D721Med (cell line): ENCODE measurements around the gene ZCCHC4.

Experiments used
- DNase-seq: peaks from one replicate; pipeline ENCODE4 v3.0.0; 2011; ENCODE audit warnings: low spot score; ENCODE audit not compliant: insufficient read length
- FAIRE-seq: peaks from 2 replicates; lab custom pipeline; 2011; peaks lifted over from hg19 to GRCh38; lab: Jason Lieb, UNC
- TF ChIP-seq, protein P1 (sequence below): IDR thresholded peaks from 2 replicates; pipeline ENCODE4 v1.5.1; 2012; ENCODE audit warnings: mild to moderate bottlenecking, control low read depth; ENCODE audit not compliant: insufficient read depth; ENCODE audit errors: missing control alignments

Gene ZCCHC4

DNA sequence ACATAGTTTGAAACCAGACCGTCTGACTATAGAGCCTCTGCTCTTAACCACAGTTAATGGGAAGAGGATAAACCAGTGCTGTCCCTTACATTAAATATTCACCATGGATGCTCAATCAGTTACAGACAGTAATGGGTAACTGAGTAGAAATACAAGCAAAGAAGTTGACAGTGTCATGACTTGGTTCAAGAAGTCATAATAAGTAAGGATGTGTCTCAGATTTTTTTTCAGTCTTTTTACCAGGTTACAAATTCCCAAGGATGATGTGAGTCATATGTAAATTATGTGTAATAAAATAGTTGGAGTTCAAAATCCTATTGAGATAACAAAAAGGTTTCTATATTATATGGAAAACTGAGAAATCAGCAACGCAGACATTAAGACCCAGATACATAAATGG is 31.1 kb downstream of the ZCCHC4 start:
- DNase-seq (no peak), FAIRE-seq (no peak)
- TF ChIP-seq, protein P1, sequence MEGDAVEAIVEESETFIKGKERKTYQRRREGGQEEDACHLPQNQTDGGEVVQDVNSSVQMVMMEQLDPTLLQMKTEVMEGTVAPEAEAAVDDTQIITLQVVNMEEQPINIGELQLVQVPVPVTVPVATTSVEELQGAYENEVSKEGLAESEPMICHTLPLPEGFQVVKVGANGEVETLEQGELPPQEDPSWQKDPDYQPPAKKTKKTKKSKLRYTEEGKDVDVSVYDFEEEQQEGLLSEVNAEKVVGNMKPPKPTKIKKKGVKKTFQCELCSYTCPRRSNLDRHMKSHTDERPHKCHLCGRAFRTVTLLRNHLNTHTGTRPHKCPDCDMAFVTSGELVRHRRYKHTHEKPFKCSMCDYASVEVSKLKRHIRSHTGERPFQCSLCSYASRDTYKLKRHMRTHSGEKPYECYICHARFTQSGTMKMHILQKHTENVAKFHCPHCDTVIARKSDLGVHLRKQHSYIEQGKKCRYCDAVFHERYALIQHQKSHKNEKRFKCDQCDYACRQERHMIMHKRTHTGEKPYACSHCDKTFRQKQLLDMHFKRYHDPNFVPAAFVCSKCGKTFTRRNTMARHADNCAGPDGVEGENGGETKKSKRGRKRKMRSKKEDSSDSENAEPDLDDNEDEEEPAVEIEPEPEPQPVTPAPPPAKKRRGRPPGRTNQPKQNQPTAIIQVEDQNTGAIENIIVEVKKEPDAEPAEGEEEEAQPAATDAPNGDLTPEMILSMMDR = no peak

DNA sequence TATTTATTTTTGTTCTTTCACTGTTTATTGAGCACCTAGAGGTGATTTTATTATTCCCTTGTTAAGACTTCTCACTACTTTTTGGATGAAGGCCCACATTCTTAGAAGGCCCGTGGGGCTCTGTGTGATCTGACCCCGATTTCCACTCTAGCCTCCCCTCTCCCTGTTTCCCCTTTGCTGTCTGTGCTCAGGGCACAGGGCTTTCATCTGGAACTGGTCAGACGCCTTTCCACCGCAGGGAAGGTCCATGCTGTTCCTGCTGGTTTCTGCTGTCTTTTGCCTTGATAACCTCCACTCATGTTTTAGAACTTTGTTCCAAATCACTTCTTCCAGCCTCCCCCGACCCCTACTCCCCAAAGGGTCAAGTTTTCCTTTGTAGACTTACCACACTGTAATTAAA is 33.2 kb downstream of the ZCCHC4 start:
- TF ChIP-seq, protein P1 = no peak
- DNase-seq (no peak), FAIRE-seq (no peak)

DNA sequence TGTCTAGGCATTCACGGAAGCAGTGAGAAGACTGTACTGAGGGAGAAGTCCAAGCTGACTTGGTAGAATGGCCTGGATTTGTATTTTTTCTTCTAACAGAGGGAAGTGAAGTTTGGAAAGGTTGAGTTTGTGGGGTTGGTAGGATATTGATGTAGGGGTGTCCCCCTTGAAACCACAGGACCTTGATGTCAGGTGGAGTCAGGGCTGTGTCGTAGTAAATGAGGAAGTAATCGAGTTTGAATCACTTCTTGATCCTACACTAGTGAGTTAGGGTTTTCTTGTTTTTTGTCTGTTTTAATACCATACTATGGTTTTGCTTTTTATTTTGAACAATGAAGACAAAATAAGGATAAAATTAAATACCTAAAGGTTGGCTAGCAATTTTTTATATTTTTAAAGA is 34.3 kb downstream of the ZCCHC4 start:
- no peak for DNase-seq
- TF ChIP-seq, protein P1 = no peak
- no peak for FAIRE-seq

DNA sequence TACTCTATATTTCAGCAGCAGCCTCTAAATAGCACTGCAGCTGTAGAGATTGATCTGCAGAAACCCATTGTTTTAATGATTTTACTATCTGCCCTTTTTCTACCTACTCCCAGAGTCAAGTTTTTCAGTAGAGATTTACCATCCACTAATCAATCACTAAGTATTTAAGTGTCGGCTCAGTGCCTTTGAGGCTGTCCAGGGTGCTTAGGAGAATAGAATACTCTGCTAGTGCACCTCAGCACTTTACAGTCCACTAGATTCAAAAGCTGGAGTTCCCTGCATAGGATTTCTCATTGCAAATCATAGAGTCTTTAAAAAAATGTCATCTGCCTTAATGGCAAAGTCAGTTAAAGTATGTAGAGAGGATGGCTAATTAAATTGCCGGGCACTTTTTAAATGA is 34.9 kb downstream of the ZCCHC4 start:
- no peak for DNase-seq

DNA sequence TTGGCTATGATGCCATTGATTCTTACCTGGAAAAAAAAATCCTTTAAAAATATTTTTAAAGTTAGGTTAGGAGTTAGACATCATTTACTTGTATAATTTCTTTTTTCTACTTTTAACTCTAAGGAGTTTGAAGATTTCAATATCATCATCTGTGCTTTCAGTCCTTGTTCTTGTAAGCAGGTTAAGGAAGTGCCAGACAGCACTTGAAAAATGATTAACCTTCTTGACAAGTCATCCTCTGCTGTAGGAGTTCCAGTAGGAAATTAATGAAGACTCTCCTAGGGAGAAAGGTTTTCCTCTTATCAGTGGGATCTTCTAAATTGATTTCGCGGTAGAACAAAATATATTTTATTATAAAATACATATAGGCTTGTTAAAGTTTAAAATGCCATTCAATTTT is 35.4 kb downstream of the ZCCHC4 start:
- FAIRE-seq = no peak

More for the DNA sequence above, 34.9 kb downstream of the ZCCHC4 start:
- no peak for FAIRE-seq
- TF ChIP-seq, protein P1 = no peak

DNA sequence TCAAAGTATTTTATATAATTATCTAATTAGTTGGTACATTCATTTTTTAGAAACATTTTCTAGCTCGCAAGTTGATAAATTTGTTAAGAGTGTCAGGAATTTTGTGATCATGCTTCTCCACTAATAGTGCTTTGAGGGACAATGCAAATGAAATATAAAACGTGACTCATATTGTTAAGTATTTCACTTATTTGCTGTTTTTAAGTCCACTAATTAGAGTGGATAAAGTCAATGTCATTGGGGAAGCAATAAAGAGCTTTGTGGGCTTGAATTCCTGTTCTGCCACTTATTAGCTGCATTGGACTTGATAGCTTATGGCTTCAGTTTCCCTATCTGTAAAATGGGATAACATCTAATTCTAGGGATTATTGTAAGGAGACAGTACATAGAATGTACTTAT is 38.0 kb downstream of the ZCCHC4 start:
- TF ChIP-seq, protein P1 = no peak
- no peak for DNase-seq
- FAIRE-seq = no peak

More for the DNA sequence above, 35.4 kb downstream of the ZCCHC4 start:
- DNase-seq = no peak
- TF ChIP-seq, protein P1 = no peak

DNA sequence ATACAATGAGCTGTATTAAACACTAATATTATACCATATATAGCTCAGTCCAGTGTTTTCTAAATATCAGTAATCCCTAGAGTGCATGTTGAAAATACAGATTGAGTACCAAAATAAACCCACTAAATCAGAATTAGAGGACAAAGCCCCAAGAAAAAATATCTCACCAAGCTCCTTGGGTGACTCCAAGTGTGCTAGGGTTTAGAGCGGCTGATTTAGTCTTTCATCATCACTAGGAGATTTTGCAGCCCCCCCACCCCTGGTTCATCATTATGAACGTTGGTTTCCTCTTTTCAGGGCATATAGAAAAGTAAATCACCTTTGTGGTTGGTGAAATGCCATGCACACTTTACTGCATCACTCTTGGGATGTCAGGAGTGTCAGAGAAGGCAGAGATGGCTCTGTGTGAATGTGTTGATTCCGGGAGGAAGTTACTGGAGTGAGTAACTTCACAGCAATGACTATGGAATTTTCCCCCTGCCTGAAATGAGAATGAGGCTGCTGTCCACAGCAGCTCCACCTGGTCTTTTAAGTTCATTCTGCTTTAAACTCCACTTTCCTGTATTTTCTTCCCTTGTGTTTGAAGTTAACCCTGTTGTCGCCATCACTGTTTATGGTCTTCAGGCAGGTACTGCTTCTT is 39.3 kb downstream of the ZCCHC4 start:
- FAIRE-seq (no peak), DNase-seq (no peak)
- TF ChIP-seq, protein P1 = no peak
